ENCODE measurements around the gene MTUS2.

MTUS2 gene

DNA sequence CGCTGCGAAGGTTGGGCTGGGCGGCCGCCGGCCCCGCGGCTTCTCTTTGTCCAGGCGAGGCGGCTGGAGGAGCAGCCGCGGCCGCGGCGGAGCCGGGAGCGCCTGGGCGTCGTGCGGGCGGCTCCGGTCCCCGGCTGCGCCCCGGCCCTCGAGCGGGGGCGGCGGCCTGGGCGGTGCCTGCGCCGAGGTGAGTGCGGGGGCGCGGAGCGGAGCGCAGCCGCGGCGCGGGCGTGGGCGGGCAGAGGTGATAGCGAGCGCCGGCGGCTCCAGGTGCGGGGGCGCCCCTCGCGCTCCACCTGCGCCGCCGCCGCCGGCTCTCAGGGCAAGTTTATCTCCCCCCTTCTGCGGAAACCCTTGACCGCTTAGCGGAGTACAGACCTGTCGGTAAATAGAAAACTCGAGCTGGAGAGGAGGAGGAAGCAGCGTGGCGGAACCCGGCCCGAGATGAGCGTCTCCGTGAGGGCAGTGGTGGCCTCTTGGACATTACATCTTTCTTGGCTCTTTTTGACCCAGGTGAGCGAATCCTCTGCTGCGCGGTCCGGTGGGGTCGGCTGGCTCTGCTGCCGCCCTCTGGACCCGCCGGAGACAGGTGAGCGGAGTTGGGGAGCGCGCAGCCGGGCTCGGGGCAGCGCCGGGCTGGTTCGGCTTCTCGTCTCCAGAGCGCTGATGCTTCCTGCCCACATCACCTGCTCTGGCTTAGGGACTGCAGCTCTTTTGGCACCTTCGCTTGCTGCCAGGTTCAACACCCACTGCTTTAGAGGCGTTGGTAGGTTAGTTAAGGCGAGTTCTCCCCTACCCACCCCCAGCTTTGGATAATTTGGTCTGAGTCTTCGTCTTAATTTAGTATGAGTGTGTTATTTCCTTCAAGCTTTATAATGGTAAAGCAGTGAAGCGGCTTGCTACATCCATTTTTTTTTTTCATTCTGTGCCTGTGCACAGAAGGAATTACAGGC is at the start of gene MTUS2:
TSS of gene MTUS2 (plus strand) at position 241 of the 953 bp plus-strand sequence.
- peak in 1 of 2 donors; percentile 16 for DNase-seq

DNA sequence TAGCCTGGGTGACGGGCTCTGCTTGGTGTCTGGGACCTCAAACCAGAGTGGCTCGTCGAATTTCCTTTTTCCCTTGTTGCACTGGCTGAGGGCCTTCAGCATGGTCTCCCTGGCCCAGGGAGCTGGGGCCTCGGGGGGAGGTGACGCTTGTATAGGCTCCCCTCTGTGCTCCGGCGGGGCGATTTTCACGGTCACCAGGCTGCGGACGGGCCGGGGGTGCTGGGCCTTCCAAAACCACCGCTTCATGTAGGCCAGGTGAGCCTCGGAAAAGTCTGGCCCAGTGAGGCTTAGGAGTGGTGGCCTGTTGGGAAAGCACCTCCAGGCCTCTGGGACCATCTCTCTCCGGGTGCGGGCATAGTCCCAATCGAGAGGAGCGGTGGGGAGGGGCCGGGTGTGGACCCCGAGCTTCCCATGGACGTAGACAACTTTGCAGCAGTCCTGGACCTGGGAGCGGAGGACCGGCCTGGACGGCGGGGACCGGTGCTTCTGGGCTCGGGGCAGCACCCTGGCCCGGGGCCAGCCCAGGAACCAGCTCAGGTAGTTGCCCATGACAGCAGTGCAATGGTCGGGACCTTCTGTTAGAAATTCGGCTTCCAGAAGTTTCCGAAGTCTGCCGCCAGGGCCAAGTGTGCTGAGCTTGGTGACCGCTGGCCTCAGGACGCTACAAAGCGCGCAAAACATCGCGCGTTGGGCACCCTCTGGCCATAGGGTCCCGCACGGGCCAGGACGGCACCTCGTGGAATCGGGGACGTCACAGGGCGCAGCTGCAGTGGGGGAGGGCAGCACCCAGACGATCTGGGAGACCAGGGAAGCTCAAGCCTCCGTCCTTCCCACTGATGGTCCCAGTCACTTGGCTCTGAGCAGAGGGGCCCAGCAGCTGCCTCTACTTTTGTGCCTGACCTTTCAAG is 41.6 kb upstream of the MTUS2 start:
- no peak for DNase-seq

DNA sequence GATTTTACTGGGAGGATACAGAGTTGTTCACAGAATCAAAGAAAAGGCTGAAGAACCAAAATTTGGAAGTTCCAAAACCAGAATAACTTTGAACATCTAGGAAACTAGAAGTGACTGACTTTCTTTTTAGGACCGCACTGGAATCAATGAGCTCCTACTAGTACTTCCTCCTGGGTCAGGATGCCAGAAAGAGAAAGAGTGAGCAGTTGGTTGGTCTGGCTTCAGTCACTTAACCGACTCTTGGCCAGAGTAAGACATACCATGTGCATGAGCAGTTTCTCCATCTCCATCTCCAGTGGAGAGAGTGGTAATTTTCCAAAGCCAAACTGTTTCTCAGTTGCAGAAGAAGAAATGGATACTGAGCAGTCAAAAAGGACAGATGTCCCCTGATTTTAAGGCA is 27.1 kb upstream of the MTUS2 start:
- DNase-seq, result no peak

DNA sequence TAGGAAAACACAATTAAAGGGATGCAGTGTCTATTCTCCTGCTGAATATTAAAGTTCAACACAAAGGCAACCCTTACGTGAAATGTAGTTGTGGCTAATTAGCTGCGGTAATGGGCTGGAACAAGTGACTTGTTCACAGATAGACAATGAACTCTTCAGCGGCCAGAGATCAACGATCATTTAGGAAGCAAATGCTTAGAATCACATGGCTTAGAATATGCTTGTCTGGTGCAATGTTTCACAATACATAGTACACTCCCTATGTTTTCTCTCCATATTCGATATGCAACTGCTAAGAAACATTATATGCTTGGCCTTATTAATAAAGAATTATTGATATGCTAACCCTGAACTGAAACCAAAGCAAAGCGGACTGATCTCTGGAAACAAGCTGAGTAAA is 25.7 kb upstream of the MTUS2 start:
- no peak for DNase-seq

DNA sequence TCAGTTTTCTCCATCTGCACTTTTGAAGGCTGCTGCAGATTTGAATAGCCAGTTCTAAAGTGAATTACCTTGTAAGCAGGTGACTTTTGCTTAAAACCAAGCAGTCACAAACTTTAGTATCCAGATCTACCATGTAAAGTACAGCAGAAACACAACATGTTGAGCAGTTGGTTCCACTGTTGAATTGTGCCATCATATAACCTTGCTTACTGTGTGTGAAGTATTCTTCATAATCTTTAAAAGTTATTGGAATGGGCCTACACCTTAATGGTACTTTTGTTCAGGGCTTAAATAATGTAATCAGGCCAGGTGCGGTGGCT is 23.2 kb upstream of the MTUS2 start:
- no peak for DNase-seq

DNA sequence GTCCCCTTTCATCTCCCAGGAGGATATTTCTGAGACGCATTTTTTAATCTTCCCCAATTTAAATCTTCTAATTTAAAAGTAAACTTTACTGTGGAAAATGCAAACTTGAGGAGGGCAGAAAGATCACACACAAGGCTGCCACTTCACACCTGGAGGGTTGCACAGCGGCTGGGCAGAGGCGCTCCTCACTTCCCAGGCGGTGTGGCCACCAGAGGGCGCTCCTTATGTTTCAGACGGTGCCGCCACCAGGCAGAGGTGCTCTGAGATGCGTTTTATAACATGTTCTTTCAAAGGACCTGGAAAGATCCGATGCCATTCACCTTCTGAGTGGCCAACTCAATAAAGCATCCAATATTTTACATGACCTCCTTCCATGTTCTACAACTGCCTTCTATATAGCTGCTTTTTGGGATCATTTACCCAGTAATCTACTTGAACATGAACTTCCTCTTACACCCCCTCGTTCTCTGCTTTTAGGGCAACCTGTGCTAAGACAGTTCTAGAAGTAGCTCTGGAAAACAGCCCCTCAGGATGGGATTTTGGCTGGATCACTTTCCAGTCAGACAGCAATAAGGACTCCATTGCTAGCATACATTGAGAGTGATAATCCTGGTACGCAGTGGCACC is 14.8 kb upstream of the MTUS2 start:
- DNase-seq, result peak; percentile 52 to 64

DNA sequence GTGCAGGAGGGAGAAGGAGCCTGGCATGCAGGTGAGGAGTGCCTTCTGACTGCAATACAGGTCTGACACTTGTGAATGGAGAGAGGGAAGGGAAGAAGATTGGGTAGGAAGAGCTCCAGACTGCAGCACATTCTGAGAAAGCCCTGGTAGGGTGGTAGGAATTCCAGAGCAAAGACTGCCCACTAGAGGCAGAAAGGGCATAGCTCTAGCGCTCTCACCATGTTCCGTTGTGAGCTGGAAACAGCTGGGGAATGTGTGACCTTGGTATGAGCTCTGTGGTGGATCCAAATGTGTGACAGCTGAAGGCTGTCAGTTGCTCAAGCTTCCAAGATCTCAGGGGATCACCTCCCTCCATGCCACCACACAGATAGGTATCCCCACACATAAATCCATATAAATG is 2.9 kb upstream of the MTUS2 start:
- DNase-seq, result no peak

DNA sequence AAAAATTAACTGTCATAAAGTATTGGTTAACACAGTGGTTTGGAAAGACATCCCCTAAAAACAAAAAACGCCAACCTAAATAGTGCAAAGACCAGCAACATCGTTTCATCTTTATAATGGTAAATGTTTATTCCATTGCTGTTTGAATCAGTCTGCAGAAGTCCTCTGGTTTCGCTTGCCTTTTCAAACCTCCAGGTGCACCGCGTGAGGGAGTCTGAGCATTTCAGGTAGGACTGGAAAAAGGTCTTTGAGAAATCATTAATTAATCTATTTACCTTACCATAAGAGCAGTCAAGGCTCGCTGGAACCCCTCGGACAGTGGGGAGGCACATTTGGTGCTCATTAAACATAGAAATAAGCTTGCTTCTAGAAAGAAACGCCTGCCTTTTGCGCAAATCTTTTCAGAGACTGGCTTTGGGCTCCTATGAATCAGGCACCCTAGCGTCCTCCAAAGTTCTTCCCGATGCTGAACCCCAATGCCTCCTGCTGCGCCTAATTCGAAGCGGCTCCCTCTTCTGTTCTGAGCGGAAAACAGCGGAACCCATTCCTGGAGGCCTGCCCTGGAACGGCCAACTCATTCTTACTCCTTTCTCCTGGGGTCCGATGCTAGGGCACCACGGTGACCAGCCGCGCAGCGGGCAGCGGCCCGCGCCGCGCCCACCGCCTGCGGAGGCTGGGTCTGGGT is 951 bp upstream of the MTUS2 start:
- DNase-seq, result peak in 1 of 2 donors; percentile 3

DNA sequence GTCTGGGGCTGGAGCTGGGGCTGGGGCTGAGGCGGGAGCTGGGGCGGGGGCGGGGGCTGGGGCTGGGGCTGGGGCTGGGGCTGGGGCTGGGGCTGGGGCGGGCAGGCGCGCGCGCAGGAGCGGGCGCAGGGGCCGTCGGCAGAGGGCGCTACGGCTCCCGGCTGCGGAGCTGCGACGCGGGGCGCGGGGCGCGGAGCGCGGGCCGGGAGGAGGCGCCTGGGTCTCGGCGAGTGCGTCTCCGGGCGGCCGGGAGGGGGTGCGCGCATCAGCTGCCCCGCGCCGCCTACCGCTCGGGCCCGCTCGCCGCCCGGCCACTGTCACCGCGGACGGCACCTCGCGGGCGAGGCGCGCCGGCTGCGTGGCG is 422 bp upstream of the MTUS2 start:
- peak; percentile 46 to 60 for DNase-seq

DNA sequence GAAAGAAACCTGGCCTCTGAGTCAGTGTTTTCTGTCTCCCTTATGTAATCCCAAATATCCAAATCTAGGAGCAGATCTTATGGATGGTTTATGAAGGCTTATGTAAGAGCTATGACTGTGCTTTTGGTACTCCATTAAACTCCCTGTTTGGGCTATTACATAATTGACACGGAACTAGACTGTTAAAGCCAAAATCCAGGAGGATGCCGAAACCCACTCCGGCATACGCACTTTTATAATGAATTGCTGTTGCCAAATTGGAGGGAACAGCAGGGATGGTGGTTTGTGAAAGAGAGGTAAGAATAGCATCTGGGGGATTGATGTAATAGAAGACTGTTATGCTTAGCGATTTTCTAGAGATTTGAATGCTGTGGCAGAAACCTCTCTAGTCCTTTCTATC is 2.0 kb downstream of the MTUS2 start:
- no peak for DNase-seq

DNA sequence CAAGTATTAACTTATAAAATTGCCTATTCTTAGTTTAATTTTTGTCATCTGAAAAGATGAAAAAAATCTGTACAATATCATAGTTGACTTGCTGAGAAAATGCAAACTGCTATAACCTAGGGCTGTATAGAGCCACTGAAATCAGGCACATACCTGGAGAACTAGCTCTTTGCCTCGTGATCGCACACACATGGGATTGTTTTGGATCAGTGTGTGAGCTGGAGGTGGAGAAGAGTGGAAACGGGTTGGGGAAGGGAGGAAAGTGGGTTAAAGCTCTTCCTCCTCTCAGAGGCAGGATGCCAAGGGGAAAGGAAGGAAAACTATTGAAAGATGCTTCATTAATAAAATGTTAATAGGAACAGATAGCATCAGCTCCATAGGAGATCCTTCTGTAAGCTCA is 2.7 kb downstream of the MTUS2 start:
- DNase-seq, result no peak

DNA sequence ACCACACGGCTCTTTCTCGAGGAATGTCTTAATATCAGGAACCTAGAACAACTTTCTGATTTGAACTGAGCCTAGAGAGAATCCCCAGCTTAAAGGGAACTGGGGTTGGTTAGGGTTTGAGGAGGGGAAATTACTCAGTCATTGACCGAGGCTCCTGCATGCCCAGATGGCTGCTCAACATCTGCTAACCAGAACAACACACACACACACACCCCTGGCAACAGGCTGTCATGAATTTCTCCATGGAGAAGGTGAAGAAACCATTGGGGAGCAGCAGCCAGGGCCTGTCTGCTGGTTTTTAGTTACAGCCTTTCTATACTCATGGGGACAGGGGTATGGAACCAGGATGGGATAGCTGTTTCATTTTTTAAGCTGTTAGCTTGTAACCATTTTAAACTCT is 5.2 kb downstream of the MTUS2 start:
- no peak for DNase-seq

DNA sequence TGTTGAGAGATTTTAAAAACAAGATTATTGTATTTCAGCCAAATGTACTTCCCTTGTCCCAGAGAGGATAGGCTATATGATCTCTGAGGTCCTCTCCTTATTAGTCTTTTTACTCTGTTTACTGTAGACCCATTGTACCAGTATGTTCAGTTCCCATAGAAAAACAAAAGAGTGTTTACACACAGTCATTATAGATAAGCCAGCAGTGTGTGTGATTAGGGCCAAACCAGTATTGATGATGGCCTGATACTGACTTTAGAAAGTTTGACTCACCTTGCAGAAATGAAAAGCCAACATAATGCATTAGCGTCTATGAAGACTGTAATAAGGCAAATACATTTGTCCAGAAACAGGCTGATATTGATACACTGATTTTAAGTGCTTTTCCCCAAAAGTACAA is 6.2 kb downstream of the MTUS2 start:
- DNase-seq, result no peak

DNA sequence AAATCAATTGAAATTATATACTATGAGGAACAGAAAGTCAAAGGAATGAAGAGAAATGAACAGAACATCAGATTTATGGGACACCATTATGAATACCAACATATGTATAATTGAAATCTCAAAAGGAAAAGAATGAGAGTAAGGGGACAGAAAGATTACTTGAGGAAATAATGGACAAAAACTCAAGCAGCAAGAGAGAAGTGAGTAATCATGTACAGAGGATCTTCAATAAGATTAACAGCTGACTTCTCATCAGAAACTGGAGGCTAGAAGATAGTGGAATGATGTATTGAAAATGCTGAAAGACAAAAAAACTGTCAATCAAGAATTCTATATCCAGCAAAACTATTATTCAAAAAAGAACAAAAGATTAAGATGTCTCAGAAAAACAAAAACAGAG is 10.4 kb downstream of the MTUS2 start:
- DNase-seq, result no peak

DNA sequence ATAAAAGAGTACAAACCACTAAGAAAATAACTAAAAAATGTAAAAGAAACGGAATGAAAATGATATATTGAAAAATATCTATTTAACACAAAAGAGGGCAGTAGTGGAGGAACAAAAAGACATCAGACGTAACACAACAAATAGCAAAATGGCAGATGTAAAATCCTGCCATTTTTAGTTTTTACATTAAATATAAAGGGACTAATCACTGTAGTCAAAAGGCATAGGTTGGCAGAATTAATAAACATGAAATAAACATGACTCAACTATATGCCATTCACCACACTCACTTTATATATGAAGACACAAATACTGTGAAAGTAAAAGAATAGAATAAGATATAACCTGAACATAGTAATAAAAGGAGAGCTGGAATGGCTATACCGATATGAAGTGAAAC is 11.0 kb downstream of the MTUS2 start:
- no peak for DNase-seq

DNA sequence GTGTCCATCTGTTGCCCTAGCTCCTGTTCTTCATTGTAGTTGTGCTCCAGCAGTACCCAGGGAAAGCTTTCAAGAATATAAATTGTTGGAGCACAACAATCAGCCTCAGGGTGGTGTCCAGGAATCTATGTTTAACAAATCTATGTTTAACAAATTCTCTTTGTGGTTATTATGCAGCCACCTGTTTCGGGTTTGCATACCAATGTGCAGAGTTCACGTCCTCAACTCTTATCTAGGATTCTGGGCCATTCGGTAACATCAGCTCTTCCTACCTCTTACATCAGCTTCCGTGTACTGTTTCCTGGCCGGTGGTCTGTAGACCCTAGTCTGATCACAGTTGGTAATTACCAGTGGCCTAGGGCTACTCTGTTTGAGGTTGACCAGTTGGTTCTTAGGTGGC is 17.0 kb downstream of the MTUS2 start:
- no peak for DNase-seq

DNA sequence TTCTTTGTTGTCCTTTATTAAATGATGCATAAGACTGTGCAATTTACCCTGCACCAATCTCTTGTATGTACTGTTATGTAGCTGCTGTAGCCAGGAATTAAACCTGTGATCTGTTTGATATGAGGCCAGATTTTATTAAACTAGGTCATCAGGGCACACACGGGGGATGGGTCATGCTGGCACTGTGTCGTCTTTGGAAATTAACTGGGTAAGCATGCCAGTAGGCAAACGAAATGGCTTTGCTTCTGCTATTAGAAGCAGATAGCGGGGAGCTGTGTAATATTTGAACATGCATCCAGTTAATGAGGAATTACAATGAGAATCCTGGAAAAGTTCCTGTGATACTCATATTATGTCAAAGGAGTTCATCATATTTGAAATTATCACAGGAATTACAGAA is 23.5 kb downstream of the MTUS2 start:
- no peak for DNase-seq

DNA sequence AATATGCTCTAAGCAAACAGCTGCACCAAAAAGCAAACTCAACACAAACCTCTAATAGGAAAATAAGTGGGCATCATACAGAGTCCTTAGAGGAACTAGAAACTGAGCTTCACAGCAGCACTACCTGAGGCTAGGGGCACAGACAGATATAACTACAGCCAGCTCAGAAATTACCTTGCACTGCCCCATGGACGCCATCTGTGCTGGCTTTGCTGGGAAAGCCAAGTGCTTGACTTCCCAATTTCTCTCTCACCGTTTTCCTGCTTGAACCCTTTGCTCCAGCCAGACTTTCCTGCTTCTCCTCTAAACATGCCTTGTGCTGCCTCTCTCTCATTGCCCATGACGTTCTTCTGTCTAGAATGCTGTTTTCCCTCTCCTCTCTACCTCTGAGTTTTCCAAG is 29.3 kb downstream of the MTUS2 start:
- DNase-seq, result no peak

DNA sequence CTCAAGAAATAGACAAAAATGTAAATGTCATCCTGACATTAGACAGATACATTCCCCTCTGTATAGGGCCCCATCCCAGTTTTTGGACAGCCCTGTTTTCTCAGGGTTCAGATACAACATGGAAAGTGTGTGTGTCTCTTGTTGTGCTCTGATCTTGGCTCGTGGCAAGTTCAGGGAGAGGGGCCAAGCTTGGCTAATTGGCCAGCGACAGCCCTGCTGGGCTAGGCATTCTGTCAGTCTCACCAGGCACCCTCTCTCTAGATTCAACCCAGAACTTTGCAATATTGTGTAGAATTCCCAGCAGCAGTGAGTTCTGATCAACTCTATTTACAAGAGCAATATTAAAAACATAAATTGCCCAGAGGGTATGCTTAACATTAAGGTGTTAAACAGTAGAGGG is 30.1 kb downstream of the MTUS2 start:
- DNase-seq, result no peak

DNA sequence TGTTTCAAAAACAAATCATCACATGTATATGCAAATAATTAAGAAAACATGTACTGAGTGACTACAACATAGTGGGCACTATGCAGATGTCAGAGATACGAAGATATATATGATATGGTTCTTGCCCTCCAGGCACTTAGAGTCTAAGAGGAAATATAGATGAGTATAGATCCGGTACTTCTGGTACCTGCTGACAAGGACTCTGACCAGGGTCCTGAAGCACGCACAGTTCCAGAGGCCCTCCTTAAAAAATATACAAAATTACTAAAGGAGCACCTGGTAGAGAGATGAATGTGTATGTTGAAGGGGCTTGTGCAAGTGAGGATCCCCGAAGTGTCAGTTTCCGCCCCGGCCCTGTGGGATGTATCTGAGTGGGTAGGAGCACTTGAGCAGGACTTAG is 31.3 kb downstream of the MTUS2 start:
- no peak for DNase-seq

DNA sequence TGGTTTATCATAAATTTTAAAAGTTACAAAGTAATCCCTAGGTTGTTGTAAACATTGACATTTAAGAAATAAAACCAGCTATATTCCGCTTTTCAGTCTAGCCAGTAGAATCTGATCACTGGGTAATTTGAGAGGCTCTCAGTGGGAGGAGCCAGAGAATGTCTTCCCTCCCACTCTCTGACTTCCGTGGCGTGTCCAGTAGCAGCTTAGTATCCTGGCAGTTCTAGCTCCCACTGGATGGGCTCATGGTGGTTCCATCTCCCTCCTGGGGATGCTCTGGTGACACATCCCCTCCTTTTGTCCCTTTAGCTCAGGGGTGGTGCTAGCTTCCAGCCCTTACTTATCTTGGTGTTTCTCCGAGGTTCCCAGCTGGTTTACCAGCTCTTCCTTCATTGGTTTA is 34.5 kb downstream of the MTUS2 start:
- no peak for DNase-seq

DNA sequence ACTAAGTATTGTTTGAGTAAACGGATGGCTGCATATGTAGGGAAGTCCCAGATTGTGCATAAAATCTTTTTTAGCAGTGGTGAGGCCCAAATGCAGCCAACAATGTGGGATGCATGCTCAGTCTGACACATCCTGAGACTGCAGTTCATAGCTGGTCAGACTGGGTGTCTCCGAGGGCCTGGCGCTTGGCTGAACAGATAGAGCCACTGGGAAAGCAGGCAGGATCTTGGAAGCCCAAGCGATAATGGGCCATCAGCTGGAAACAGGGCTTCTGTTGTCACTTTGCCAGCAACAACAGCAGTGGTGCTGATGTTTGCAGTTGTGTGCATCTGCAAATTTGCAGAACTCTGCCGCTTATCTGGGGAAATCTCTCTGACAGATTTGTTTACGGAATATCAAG is 36.1 kb downstream of the MTUS2 start:
- no peak for DNase-seq

DNA sequence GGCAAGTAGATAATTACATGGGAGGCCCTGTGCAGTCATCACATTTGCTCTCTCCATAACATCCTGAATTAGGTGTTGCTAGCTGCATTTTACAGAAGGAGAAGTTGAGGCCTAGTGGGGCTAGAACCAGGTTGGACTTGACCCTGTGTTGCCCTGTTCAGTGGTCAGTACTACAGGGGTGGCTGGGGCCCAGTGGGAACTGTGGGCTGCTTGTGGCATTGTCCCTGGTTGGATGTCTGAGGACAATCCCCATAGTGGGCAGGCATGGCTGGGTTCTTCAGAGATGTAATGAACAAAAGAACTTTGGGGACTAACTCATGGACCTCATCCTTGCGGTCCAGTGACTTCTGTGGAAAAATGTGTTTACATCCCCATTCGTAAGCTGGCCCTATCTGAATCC is 38.9 kb downstream of the MTUS2 start:
- no peak for DNase-seq

Data from stimulated activated CD4-positive, alpha-beta T cell treated with anti-CD3 and anti-CD28 coated beads, Interleukin-2, amount 100 ng/mL, for 48 hours (primary cell).